NCI-H1092 treated with DMSO at 0.1 percent for 48 hours (cell line): ENCODE results near the gene C10orf95.
A peak's percentile ranks its signal among the peaks of the same experiment; 100 is the strongest.
"Not testable (repeated sequence)": the region's sequence is repeated elsewhere in the genome, so short reads cannot be mapped to it uniquely, and the experiment has no call there.

Experiments
- DNase-seq: peaks from one replicate; lab custom pipeline; 2025; lab: John Stamatoyannopoulos, UW

The C10orf95 gene

GRCh38 chr10:102451105-102451969, at the start of gene C10orf95:
TSS of gene C10orf95 (minus strand) at chr10:102451543. CDS start at chr10:102451093, 450 bp downstream.
- peak; percentile 6 for DNase-seq

GRCh38 chr10:102500686-102501085, 49.3 kb upstream of the C10orf95 start:
- DNase-seq, result not testable (repeated sequence)

GRCh38 chr10:102499356-102499755, 48.0 kb upstream of the C10orf95 start:
- DNase-seq, result no peak

GRCh38 chr10:102497545-102497944, 46.2 kb upstream of the C10orf95 start:
- DNase-seq, result no peak

- no peak for DNase-seq
These were observed 42.4 kb upstream of the C10orf95 start for GRCh38 chr10:102493771-102494170.

GRCh38 chr10:102492983-102493382, 41.6 kb upstream of the C10orf95 start:
- peak; percentile 4 for DNase-seq

- no peak for DNase-seq
These were observed 41.1 kb upstream of the C10orf95 start for GRCh38 chr10:102492344-102492939.

- DNase-seq, result no peak
These were observed 39.8 kb upstream of the C10orf95 start for GRCh38 chr10:102491136-102491535.

- DNase-seq, result no peak
These were observed 33.9 kb upstream of the C10orf95 start for GRCh38 chr10:102485093-102485784.

- DNase-seq, result no peak
These were observed 32.7 kb upstream of the C10orf95 start for GRCh38 chr10:102484021-102484420.

GRCh38 chr10:102480396-102480795, 29.1 kb upstream of the C10orf95 start:
- no peak for DNase-seq

- no peak for DNase-seq
These were observed 28.3 kb upstream of the C10orf95 start for GRCh38 chr10:102479651-102480050.

- DNase-seq, result no peak
These were observed 25.3 kb upstream of the C10orf95 start for GRCh38 chr10:102476466-102477141.

- no peak for DNase-seq
These were observed 24.2 kb upstream of the C10orf95 start for GRCh38 chr10:102475451-102476040.

GRCh38 chr10:102473445-102474331, 22.3 kb upstream of the C10orf95 start:
- DNase-seq, result no peak

- DNase-seq, result no peak
These were observed 19.5 kb upstream of the C10orf95 start for GRCh38 chr10:102470579-102471546.

GRCh38 chr10:102468683-102469082, 17.3 kb upstream of the C10orf95 start:
- no peak for DNase-seq

- DNase-seq, result no peak
These were observed 16.7 kb upstream of the C10orf95 start for GRCh38 chr10:102467971-102468438.

GRCh38 chr10:102467318-102467717, 16.0 kb upstream of the C10orf95 start:
- DNase-seq, result no peak
